Measurements from ENCODE around the gene HSP90AB1.

The HSP90AB1 gene

GRCh38 chr6:44255871-44256774 is 9.2 kb downstream of the HSP90AB1 start:
- peak in 1 of 2 experiments; percentile 22 for DNase-seq

DNA sequence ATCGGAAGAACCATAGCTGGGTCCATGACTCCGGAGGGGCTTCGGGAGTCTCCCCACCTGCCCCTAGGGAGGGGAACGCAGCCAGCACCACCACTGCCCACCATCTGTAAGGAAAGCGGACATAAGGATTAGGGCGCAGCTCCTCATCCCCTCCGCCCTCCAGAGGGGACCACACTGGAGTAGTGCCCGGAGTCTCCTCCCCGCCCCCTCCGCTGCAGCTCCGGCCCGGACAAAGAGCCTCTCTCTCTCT is 9.8 kb downstream of the HSP90AB1 start:
- no peak for DNase-seq

GRCh38 chr6:44257025-44257752 is 10.3 kb downstream of the HSP90AB1 start, which contains the start of gene SLC35B2:
SLC35B2 (minus strand) TSS chr6:44257528; CDS start chr6:44257410, 118 bp downstream.
- peak in 1 of 2 experiments; percentile 76 for DNase-seq

DNA sequence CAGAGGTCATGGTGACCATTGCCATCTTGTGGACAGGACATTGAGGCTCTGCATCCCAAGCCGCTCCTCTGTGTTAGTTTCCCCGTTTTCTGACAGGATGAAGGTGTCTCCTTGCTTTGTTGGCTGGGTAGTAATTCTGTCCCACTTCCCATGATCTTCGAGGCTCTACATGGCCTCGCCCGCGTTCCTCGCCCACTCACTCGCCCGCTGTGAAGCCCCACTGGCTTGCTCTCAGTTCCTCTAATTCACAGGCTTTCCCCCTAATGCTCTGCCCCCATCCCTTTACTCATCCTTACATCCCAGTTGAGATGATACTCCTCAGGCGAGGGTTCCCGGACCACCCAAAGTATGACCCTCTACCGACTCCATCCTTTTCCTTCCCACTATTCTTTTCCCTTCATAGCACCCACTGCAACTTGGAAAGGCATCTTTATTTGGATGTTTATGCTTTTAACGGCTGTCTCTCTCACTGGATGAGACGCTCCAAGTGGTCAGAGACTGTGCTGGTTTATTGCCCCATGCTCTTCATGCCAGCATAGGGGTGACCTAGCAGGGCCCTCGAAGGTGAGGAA is 10.9 kb downstream of the HSP90AB1 start:
- DNase-seq, result no peak

DNA sequence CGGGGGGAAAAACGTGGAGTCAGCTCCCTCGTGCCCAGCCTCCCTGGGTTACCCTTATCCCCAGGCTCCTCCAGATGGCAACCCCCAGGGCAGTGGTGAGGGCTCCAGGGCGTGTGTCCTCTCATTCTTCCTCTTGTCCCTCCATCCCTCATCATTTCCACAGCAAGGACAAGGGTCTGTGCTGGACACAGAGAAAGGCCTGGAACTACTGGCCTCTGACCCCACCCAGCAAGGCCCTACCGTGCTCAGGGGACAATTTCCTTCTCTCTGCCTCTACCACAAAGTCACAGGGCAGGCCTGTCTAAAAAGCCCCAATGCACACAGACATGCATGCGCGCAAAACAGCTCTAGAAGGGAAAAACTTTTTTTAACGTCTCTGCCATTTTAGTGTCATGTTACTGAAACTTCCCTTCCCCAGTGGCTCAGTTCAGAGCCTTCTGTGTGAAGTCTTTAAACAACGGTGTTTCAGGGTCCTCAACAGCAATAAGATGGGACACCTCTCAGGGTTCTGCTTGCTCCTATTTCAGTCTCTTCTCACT is 11.5 kb downstream of the HSP90AB1 start:
- no peak for DNase-seq

DNA sequence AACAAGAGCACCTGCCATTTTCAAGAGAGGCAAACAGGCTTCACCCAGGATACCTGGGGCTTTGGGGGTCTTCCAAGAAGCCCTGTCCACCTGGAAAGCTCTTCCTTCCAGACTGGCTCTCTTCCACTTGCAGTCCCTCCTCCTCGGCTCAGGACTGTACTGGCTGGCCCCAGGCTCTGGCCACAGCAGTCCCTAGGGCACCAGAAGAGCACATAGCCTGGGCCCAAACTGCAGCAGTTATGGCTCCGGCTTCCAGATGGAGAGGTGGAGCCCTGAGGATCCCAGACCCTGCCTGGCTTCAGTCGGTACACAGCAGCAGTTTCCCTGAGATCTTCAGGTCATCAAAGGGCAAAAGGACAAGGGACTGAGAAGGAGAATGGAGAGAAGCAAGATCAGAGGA is 12.0 kb downstream of the HSP90AB1 start:
- DNase-seq, result no peak

DNA sequence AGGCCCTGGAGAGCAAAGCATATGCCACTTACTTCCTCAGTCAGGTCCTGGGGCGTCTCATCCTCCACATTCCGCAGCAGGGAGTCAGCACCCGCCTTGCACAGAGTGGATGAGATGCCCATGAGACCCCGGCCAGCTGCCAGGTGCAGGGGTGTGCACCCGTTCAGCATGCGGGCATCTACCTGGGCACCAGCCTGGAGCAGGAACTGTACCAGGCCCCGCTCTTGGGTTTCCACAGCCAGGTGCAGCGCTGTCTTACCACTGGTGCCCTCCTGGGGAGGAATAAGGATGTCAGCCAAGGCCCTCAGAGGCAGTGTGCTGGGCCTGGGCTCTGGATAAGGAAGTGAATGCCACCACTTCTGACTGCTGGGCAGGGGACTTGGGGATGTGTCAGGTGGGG is 13.1 kb downstream of the HSP90AB1 start:
- DNase-seq, result no peak

GRCh38 chr6:44260451-44261297 is 13.8 kb downstream of the HSP90AB1 start:
- DNase-seq, result no peak

- no peak for DNase-seq
Measured at GRCh38 chr6:44261581-44261980, 14.7 kb downstream of the HSP90AB1 start.

DNA sequence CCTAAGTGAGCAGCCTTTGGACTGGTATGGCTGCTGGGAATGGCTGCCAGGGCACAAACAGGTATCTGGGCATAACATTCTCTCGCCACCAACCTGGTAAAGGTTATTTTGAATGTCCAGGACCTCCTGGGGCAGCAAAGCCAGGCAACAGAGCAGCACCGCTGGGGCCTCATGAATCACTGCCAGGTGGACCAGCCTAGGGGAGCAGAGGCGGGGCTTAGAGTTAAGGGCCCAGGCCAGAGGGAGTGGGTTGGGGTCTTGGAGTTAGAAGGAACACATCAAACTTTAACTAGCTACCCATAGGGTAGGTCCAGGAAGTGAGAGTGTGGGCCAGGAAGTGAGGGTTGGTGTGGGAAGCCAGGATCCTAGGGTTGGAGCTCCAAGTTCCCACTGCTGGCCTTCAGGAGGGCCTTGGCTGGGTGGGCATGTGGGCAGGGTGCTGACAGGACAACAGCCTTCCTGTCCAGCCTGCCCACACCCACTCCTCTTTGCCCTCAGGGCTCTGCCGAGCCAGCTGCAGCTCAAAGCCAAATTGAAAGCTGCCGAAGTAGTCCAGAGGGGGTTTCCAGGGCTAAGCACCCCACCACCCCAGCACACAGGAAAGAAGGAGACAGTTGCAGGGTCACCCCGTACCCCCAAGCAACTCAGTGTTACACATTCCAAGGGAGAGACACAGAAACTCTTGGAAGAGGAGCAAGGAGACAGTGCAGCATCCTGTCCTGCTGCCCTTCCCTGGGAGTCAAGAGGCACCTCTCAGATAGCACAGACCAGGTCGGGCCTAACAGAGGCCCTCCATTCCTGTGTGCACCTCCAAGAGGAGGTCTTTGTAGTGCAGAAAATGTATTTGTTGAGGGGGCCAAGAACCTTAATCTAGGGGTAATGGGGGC is 15.8 kb downstream of the HSP90AB1 start:
- no peak for DNase-seq

DNA sequence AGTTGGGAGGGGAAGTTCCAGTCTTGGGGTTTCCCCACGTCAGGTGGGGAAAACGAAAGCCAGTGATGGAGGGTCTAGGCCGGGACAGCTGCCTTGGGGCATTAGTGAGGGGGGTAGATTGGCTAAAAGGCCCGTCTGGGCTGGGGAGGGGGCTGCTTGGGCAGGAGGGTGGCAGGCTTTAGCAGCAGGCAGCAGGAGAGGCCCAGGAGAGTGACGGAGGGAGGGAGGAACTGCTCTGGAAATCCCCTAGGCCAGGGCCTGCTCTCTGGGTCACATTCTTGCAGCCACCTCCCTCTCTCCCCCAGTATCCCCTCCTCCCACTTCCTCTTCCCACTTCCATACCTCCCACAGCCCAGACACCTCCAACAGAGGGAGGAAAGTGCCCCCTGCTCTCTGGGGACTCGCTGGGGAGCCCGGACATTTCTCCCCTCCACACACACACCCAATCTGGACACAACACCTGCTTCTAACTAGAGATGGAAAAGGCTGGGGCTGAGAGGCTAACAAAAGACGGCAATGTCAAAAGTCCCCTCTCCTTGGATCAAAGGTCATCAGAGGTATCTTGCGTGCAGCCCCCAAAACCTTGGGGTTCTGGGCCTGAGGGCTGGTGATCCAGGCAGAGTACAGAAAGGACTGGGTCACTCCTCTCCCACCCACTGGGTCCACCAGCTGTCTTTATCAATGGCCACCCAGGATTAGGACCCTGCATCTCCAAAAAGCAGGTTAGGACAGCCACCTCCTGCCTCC is 16.6 kb downstream of the HSP90AB1 start:
- DNase-seq, result no peak

DNA sequence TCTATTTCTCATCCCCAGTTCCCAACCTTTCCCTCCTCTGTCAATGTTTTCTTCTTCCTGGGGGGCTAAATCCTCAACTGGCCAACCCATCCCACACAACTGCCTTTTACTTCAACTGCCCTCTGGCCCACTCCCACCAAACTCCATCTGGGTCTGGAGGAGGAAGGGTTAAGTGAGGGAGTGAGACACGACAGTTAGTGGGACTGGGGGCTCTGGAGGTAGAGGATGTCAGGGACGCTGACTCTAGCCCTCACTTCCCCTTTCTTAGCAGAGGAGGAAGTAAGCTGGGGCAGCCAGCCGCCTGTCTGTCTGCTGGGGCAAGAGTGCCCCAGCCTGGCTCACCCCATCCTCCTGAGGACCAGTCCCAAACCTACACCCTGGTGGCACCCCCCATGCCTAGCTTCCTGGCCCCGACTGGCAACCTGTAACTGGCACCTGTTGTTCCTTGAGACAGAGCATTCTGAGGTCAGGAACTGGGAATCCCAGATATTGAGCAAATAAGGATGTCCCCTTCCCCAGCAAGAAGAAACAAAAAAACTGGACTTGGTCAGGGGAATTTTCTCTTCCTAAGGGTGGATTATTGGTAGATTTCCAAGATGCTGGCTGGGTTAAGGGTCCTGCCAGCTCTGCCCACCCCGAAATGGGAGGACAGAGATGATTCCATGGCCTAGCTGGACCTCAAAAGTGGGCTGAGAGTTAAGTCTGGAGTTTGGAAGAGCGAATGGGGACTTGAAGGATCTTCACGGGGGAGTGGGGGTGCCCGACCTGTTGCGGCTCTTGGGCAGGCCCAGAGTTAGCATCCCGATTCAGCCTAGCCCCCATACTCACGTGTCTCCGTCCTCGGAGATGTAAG is 17.5 kb downstream of the HSP90AB1 start:
- no peak for DNase-seq

DNA sequence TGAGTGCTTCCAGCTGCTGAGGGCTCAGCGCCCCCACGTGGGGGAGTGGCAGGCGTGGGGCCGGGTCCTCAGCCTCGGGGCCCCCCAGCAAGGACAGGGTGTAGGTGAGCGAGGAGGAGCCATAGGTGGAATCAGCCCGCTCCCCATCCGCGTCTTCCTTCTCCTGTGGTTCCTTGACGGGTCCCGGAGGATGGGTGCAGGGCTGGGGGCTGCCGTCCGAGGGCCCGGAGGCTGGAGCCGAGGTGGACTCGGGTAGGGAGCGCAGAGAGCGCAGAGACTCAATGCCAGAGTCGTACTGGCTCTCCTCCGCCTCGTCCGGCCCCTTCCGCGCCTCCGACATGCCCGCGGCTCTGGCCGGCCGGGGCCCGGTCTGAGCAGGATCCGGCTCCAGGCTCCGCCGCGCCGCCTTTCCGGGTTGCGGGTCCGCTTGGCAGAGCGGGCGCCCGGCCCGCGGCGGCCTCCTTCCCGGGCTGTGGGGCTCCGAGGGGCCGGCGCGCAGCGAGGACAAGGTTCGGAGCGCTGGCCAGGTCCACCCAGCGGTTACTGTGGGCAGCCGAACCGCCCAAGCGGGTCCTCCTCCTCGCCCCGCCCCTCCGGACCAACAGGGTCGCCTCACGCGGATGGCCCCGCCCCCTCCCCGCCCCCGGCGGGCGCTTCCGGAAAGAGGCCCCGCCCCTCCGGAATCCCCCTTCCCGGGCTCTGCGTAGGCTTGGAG is 18.3 kb downstream of the HSP90AB1 start, which contains the start of gene NFKBIE:
NFKBIE (minus strand) TSS at position 545 of the 715 bp plus-strand sequence; CDS start at position 340, 205 bp downstream.
- DNase-seq, result peak; percentile 46 to 88

GRCh38 chr6:44265722-44266233 is 18.9 kb downstream of the HSP90AB1 start:
- DNase-seq, result no peak

- DNase-seq, result no peak
Measured at GRCh38 chr6:44266347-44266746, 19.4 kb downstream of the HSP90AB1 start.

- DNase-seq, result no peak
Measured at GRCh38 chr6:44267252-44267651, 20.4 kb downstream of the HSP90AB1 start.

GRCh38 chr6:44268095-44268628 is 21.3 kb downstream of the HSP90AB1 start:
- DNase-seq, result peak; percentile 62 to 67

GRCh38 chr6:44269178-44269920 is 22.4 kb downstream of the HSP90AB1 start:
- DNase-seq, result no peak

Data from NCI-H446 (cell line).